SJSA1 (cell line): ENCODE measurements around the gene PRAF2. TPM values are rescaled to one million over a fixed set of nuclear protein-coding genes. Genes with fewer than 3 reads are reported as not detected.
A peak's percentile ranks its signal among the peaks of the same experiment; 100 is the strongest.

ENCODE experiments used
- DNase-seq, 2 experiments: peaks; one replicate each; pipeline ENCODE4 v3.0.0-alpha.2; 2015 to 2020; ENCODE audit warnings: low spot score in 2 of 2, low read depth in 1 of 2
- H3K27ac ChIP-seq: fragments of 250-450 bp; sonication (Bioruptor Pico); 2 replicates; pipeline ENCODE4 v1.5.1; 2020; ENCODE audit warnings: mild to moderate bottlenecking, moderate library complexity
- H3K27me3 ChIP-seq: fragments of 250-450 bp; sonication (Bioruptor Pico); replicated peaks from 2 replicates; pipeline ENCODE4 v1.5.1; 2020; ENCODE audit warnings: mild to moderate bottlenecking, moderate library complexity
- H3K36me3 ChIP-seq: fragments of 250-450 bp; sonication (Bioruptor Pico); 2 replicates; pipeline ENCODE4 v1.5.1; 2020; ENCODE audit warnings: mild to moderate bottlenecking
- H3K4me1 ChIP-seq: fragments of 250-450 bp; sonication (Bioruptor Pico); replicated peaks from 2 replicates; pipeline ENCODE4 v1.6.1; 2021; ENCODE audit warnings: mild to moderate bottlenecking
- H3K4me3 ChIP-seq: fragments of 250-450 bp; sonication (Bioruptor Pico); 2 replicates; pipeline ENCODE4 v1.5.1; 2020; ENCODE audit warnings: mild to moderate bottlenecking
- H3K9me3 ChIP-seq: fragments of 250-450 bp; sonication (Bioruptor Pico); replicated peaks from 2 replicates; pipeline ENCODE4 v1.5.1; 2020; ENCODE audit warnings: mild to moderate bottlenecking
- total RNA-seq: library from RNA; depleted of rRNA; stranded (reverse); fragments of >200 nt; shearing (Covaris generic); gene quantifications from 2 replicates; pipeline ENCODE4 v1.2.3, GENCODE V29; 2014; rRNA removed

Gene PRAF2
- total RNA-seq, 1 experiment from 2014 or later = 5.6 TPM

DNA sequence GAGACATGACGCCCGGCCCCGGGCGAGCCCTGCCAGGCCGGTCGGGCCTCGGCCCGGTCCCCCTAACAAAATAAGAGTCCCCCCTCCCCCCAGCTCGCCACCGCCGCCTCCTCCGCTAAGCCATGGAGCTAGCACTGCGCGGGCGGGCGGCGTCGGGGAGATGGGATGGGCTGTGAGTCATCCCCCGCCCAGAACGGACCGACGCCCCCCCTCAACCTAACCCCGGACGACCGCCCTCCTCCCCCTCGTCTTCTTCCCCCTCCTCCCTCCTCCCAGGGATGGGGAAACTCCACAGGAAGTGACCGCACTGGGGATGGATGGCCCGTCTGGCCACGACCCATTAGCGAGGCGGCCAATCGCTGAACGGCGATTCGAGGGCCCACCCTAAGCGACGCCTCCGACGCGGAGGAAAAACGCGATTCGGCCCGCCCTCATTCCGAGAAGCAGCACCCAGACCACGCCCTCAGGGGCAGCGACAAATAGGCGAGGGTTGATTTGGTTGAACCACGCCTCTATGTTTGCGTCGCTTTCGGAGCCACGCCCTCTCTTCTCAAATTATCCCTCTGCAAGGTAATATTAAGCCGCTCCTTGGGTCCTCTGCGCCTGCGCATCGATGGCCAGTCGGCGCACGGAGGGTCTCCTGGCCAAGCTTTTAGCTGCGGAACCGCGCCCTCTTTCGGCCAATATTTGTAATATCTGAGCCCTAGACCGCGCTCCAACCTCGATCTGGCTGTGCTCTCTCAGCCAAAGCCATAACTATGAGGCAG, 30.4 kb downstream of the PRAF2 start, which contains the start of gene TFE3:
TFE3 (minus strand) TSS at position 138 of the 767 bp plus-strand sequence; CDS start at position 7, 131 bp downstream.
- Histone ChIP-seq H3K27ac (peak within 1 kb of the TSS; percentile 98), H3K4me3 (peak within 1 kb of the TSS; percentile 90), H3K4me1 (peaks cover 28% of the 10 kb centered on the region), H3K27me3 (no peaks in the 10 kb centered on the region), H3K36me3 (peaks cover 24% of the 10 kb centered on the region), H3K9me3 (no peaks in the 10 kb centered on the region)
- peak; percentile 98 for DNase-seq

DNA sequence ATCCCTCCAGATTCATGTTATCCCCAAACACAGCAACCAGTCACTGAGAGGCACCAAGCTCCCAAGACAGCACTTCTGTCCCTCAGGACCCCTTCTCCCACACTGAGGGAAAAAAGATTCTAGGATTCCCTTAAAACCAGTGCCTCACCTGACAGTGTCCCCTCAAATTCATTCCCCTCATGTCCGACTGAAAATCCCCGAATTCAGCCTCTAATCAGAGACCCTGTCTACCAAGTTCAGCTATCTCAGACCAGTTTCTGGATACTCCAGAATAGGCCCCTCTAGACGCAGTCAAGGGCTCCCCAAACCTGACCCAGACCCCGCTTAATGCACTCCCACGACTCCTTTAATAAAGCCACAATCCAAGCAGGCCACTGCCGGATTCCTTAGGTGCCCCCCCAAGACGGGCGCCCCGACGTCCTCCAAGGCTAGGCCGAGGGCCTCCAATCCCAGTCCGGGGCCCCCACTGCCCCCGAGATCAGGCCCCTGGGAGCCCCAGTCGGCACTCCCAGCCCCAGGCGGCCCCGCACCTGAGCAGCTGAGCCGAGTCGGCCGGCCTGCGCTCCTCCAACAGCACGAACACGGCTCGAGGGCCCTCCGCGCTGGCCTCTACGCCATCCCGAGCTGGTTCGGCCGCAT, 31.1 kb downstream of the PRAF2 start:
- Histone ChIP-seq H3K4me1 (peaks cover 28% of the 10 kb centered on the region), H3K4me3 (peak overlapping the region; percentile 90), H3K27ac (peak overlapping the region; percentile 98), H3K36me3 (peaks cover 31% of the 10 kb centered on the region), H3K27me3 (no peaks in the 10 kb centered on the region), H3K9me3 (no peaks in the 10 kb centered on the region)
- no peak for DNase-seq

- peak overlapping the region; percentile 90 for H3K4me3 ChIP-seq
- peaks cover 38% of the 10 kb centered on the region for H3K36me3 ChIP-seq
- H3K4me1 ChIP-seq = peaks cover 28% of the 10 kb centered on the region
- H3K27me3 ChIP-seq = no peaks in the 10 kb centered on the region
- H3K9me3 ChIP-seq = no peaks in the 10 kb centered on the region
- peak; percentile 70 to 77 for DNase-seq
- peak overlapping the region; percentile 98 for H3K27ac ChIP-seq
Observed at GRCh38 chrX:49041744-49042580, 31.8 kb downstream of the PRAF2 start.

DNA sequence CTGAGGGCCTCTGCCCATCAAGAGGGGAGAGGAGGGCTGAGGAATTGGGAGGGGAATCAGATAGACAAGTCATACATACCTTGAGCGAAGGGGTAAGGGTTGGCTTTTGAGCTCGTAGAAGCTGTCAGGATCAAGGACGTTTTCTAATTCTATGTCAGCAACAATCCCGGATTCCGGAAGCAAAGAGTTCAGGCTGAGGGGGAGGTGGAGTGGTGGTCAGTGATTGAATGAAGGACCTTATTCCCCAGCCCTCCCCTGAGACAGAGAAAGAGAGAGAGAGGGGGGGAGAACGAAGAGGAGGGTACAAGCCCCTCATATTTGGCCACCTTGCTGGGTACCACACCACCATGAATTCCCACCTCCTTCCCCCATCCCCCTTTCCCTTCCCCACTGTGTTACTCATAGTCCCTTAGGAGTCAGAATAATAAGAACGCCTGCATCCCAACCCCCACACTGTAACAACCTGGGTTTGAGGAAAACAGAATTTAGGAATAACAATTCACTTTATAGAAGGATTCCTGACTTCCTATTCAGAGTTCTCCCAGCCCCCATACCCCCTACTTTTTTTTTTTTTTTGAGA, 33.3 kb downstream of the PRAF2 start:
- H3K27ac ChIP-seq = peak overlapping the region; percentile 98
- peak overlapping the region; percentile 90 for H3K4me3 ChIP-seq
- no peaks in the 10 kb centered on the region for H3K9me3 ChIP-seq
- peak; percentile 55 to 65 for DNase-seq
- peaks cover 28% of the 10 kb centered on the region for H3K4me1 ChIP-seq
- H3K27me3 ChIP-seq = no peaks in the 10 kb centered on the region
- H3K36me3 ChIP-seq = peaks cover 51% of the 10 kb centered on the region

GRCh38 chrX:49039598-49040375, 34.0 kb downstream of the PRAF2 start:
- Histone ChIP-seq H3K4me3 (peak overlapping the region; percentile 90), H3K27ac (peak overlapping the region; percentile 98), H3K27me3 (no peaks in the 10 kb centered on the region)

DNA sequence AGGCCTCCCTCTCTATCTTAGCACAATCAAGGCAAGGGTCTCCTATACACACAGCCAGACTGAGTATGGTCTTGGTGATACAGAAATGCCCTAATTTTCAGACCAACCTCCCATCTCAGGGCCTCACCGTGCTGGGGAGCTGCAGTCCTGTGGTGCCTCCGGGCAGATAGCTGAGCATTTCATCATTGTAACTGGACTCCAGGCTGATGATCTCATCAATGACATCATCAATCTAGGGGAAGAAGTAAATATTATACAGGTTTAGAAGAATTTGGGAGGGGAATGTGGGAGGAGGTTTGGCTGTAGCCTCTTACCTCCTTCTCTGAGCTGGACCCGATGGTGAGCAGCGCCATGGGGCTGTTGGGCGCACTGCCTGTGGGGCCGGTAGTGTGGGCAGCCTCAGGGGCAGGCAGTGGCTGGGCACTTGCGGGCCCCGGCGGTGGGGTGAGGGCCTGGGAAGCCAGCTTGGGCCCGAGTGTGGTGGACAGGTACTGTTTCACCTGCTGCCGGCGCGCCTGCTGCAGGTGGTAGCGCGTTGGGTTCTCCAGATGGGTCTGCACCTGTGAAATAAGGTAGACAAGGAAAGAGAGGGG, 35.8 kb downstream of the PRAF2 start:
- no peaks in the 10 kb centered on the region for H3K27me3 ChIP-seq
- peaks cover 69% of the 10 kb centered on the region for H3K36me3 ChIP-seq
- no peak overlapping the region for H3K4me3 ChIP-seq
- no peak for DNase-seq
- no peaks in the 10 kb centered on the region for H3K9me3 ChIP-seq
- H3K27ac ChIP-seq = no peak overlapping the region
- H3K4me1 ChIP-seq = peaks cover 29% of the 10 kb centered on the region

More at GRCh38 chrX:49039598-49040375, 34.0 kb downstream of the PRAF2 start:
- peaks cover 28% of the 10 kb centered on the region for H3K4me1 ChIP-seq
- H3K36me3 ChIP-seq = peaks cover 53% of the 10 kb centered on the region
- peak; percentile 88 to 93 for DNase-seq
- H3K9me3 ChIP-seq = no peaks in the 10 kb centered on the region

- Histone ChIP-seq H3K4me3 (no peak overlapping the region), H3K36me3 (peaks cover 51% of the 10 kb centered on the region), H3K9me3 (no peaks in the 10 kb centered on the region), H3K4me1 (peaks cover 4% of the 10 kb centered on the region; the same call in 1 of the 2 replicates), H3K27ac (no peak overlapping the region), H3K27me3 (no peaks in the 10 kb centered on the region)
- DNase-seq = no peak
Observed at GRCh38 chrX:49030283-49030682, 43.5 kb downstream of the PRAF2 start.

- H3K9me3 ChIP-seq = no peaks in the 10 kb centered on the region
- no peak overlapping the region for H3K27ac ChIP-seq
- H3K4me3 ChIP-seq = no peak overlapping the region
- peaks cover 50% of the 10 kb centered on the region for H3K36me3 ChIP-seq
- H3K27me3 ChIP-seq = no peaks in the 10 kb centered on the region
- peaks cover 4% of the 10 kb centered on the region; the same call in 1 of the 2 replicates for H3K4me1 ChIP-seq
- DNase-seq = no peak
Observed at GRCh38 chrX:49029876-49030275, 43.9 kb downstream of the PRAF2 start.

Other genes with a start within 250 kb of the PRAF2 start
- gene ERAS, start 247.5 kb downstream of the PRAF2 start, total RNA-seq = not detected in 2 replicates
- gene PCSK1N, start 238.4 kb downstream of the PRAF2 start, total RNA-seq = 2.7 and 3.2 TPM in 2 replicates
- gene TIMM17B, start 176.2 kb downstream of the PRAF2 start, total RNA-seq = 66.4 and 72.2 TPM in 2 replicates
- gene PQBP1, start 176.1 kb downstream of the PRAF2 start, total RNA-seq = 74.5 and 82.7 TPM in 2 replicates
- gene SLC35A2, start 162.4 kb downstream of the PRAF2 start, total RNA-seq = 22.7 and 32.6 TPM in 2 replicates
- gene PIM2, start 155.0 kb downstream of the PRAF2 start, total RNA-seq = 8.0 and 10.8 TPM in 2 replicates
- 20.0 and 23.9 TPM in 2 replicates for gene OTUD5, start 116.4 kb downstream of the PRAF2 start, total RNA-seq
- gene KCND1, start 102.2 kb downstream of the PRAF2 start, total RNA-seq = 0.18 TPM in 1 of 2 replicates, not detected in the other
- gene GRIPAP1, start 71.7 kb downstream of the PRAF2 start, total RNA-seq = 17.0 and 19.5 TPM in 2 replicates
- gene TFE3, start 30.6 kb downstream of the PRAF2 start, total RNA-seq = 43.0 and 64.3 TPM in 2 replicates
- 0.58 TPM in 1 of 2 replicates, not detected in the other for gene CCDC120, start 15.0 kb downstream of the PRAF2 start, total RNA-seq
- 9.7 and 21.4 TPM in 2 replicates for gene WDR45, start 5.9 kb upstream of the PRAF2 start, total RNA-seq
- gene GPKOW, start 49.7 kb upstream of the PRAF2 start, total RNA-seq = 32.2 and 47.9 TPM in 2 replicates
- 1.00 TPM in 1 of 2 replicates, not detected in the other for gene MAGIX, start 88.8 kb upstream of the PRAF2 start, total RNA-seq
- 48.3 and 63.8 TPM in 2 replicates for gene PLP2, start 97.9 kb upstream of the PRAF2 start, total RNA-seq
- gene PRICKLE3, start 112.4 kb upstream of the PRAF2 start, total RNA-seq = 2.4 and 3.6 TPM in 2 replicates
- 0.16 and 0.53 TPM in 2 replicates for gene SYP, start 126.2 kb upstream of the PRAF2 start, total RNA-seq
- gene CACNA1F, start 159.3 kb upstream of the PRAF2 start, total RNA-seq = not detected in 2 replicates
- 11.4 and 13.1 TPM in 2 replicates for gene CCDC22, start 161.5 kb upstream of the PRAF2 start, total RNA-seq
- not detected in 2 replicates for gene FOXP3, start 190.7 kb upstream of the PRAF2 start, total RNA-seq
- 6.5 and 6.8 TPM in 2 replicates for gene PPP1R3F, start 195.8 kb upstream of the PRAF2 start, total RNA-seq
- not detected in 2 replicates for gene GAGE10, start 229.6 kb upstream of the PRAF2 start, total RNA-seq
- not detected in 2 replicates for gene GAGE12J, start 248.0 kb upstream of the PRAF2 start, total RNA-seq